HUES48 (cell line): ENCODE results near the gene GNAZ.

Source experiments
- H3K27ac ChIP-seq: one replicate; pipeline ENCODE4 v1.7.0; 2013; ENCODE audit warnings: low read depth, low read length, inconsistent platforms
- H3K27me3 ChIP-seq: 2 replicates; pipeline ENCODE4 v1.6.1; 2013; ENCODE audit warnings: mild to moderate bottlenecking, low read length; ENCODE audit not compliant: control insufficient read depth, insufficient read depth
- H3K36me3 ChIP-seq: 2 replicates; pipeline ENCODE4 v1.6.1; 2013; ENCODE audit warnings: low read length; ENCODE audit not compliant: control insufficient read depth, insufficient read depth
- H3K4me1 ChIP-seq: 2 replicates; pipeline ENCODE4 v1.6.1; 2013; ENCODE audit warnings: mild to moderate bottlenecking, low read length; ENCODE audit not compliant: control insufficient read depth, insufficient read depth
- H3K4me3 ChIP-seq: 2 replicates; pipeline ENCODE4 v1.5.1; 2013; ENCODE audit warnings: mild to moderate bottlenecking, low read depth, low read length
- H3K9ac ChIP-seq: 2 replicates; pipeline ENCODE4 v1.6.1; 2013; ENCODE audit warnings: mild to moderate bottlenecking, low read depth, low read length, moderate library complexity
- H3K9me3 ChIP-seq: 2 replicates; pipeline ENCODE4 v1.6.1; 2013; ENCODE audit warnings: low read length; ENCODE audit not compliant: control insufficient read depth, insufficient read depth

GNAZ gene

GRCh38 chr22:23073526-23074229, 3.4 kb downstream of the GNAZ start:
- no peak overlapping the region for H3K4me3 ChIP-seq
- H3K36me3 ChIP-seq, result no peaks in the 10 kb centered on the region
- H3K9ac ChIP-seq, result no peak overlapping the region
- H3K4me1 ChIP-seq, result peaks cover 16% of the 10 kb centered on the region
- no peak overlapping the region for H3K27ac ChIP-seq
- H3K27me3 ChIP-seq, result peaks cover 28% of the 10 kb centered on the region
- H3K9me3 ChIP-seq, result no peaks in the 10 kb centered on the region

GRCh38 chr22:23074451-23074850, 4.1 kb downstream of the GNAZ start:
- Histone ChIP-seq H3K4me1 (peaks cover 16% of the 10 kb centered on the region), H3K9ac (no peak overlapping the region), H3K36me3 (no peaks in the 10 kb centered on the region), H3K27me3 (peaks cover 21% of the 10 kb centered on the region), H3K4me3 (no peak overlapping the region), H3K27ac (no peak overlapping the region), H3K9me3 (no peaks in the 10 kb centered on the region)

GRCh38 chr22:23075050-23075449, 4.7 kb downstream of the GNAZ start:
- Histone ChIP-seq H3K9ac (no peak overlapping the region), H3K4me3 (no peak overlapping the region), H3K4me1 (peaks cover 16% of the 10 kb centered on the region), H3K9me3 (no peaks in the 10 kb centered on the region), H3K27ac (no peak overlapping the region), H3K27me3 (peaks cover 16% of the 10 kb centered on the region), H3K36me3 (no peaks in the 10 kb centered on the region)

- Histone ChIP-seq H3K27ac (no peak overlapping the region), H3K4me3 (no peak overlapping the region), H3K9me3 (no peaks in the 10 kb centered on the region), H3K27me3 (peaks cover 16% of the 10 kb centered on the region), H3K36me3 (no peaks in the 10 kb centered on the region), H3K4me1 (peaks cover 16% of the 10 kb centered on the region), H3K9ac (no peak overlapping the region)
Measured at GRCh38 chr22:23075525-23076216, 5.4 kb downstream of the GNAZ start.

- H3K9me3 ChIP-seq, result no peaks in the 10 kb centered on the region
- H3K36me3 ChIP-seq, result no peaks in the 10 kb centered on the region
- H3K4me3 ChIP-seq, result no peak overlapping the region
- H3K27me3 ChIP-seq, result peaks cover 5% of the 10 kb centered on the region
- H3K4me1 ChIP-seq, result peaks cover 8% of the 10 kb centered on the region
- H3K27ac ChIP-seq, result no peak overlapping the region
- no peak overlapping the region for H3K9ac ChIP-seq
Measured at GRCh38 chr22:23076896-23077572, 6.7 kb downstream of the GNAZ start.

GRCh38 chr22:23077627-23078461, 7.5 kb downstream of the GNAZ start:
- no peak overlapping the region for H3K27ac ChIP-seq
- no peaks in the 10 kb centered on the region for H3K36me3 ChIP-seq
- no peaks in the 10 kb centered on the region for H3K4me1 ChIP-seq
- no peaks in the 10 kb centered on the region for H3K9me3 ChIP-seq
- H3K27me3 ChIP-seq, result no peaks in the 10 kb centered on the region
- no peak overlapping the region for H3K9ac ChIP-seq
- H3K4me3 ChIP-seq, result no peak overlapping the region

GRCh38 chr22:23078462-23078787, 8.1 kb downstream of the GNAZ start:
- H3K27ac ChIP-seq, result no peak overlapping the region
- no peaks in the 10 kb centered on the region for H3K4me1 ChIP-seq
- H3K27me3 ChIP-seq, result no peaks in the 10 kb centered on the region
- H3K36me3 ChIP-seq, result no peaks in the 10 kb centered on the region
- no peaks in the 10 kb centered on the region for H3K9me3 ChIP-seq
- no peak overlapping the region for H3K9ac ChIP-seq
- no peak overlapping the region for H3K4me3 ChIP-seq

GRCh38 chr22:23079240-23079768, 9.0 kb downstream of the GNAZ start:
- H3K27ac ChIP-seq, result no peak overlapping the region
- H3K36me3 ChIP-seq, result no peaks in the 10 kb centered on the region
- H3K9ac ChIP-seq, result no peak overlapping the region
- H3K4me3 ChIP-seq, result no peak overlapping the region
- no peaks in the 10 kb centered on the region for H3K9me3 ChIP-seq
- H3K4me1 ChIP-seq, result no peaks in the 10 kb centered on the region
- no peaks in the 10 kb centered on the region for H3K27me3 ChIP-seq

GRCh38 chr22:23079814-23080521, 9.6 kb downstream of the GNAZ start:
- Histone ChIP-seq H3K36me3 (no peaks in the 10 kb centered on the region), H3K9me3 (no peaks in the 10 kb centered on the region), H3K4me1 (no peaks in the 10 kb centered on the region), H3K27me3 (no peaks in the 10 kb centered on the region), H3K9ac (no peak overlapping the region), H3K4me3 (no peak overlapping the region), H3K27ac (no peak overlapping the region)

- Histone ChIP-seq H3K9ac (no peak overlapping the region; the same call in 1 of the 2 replicates), H3K27ac (no peak overlapping the region), H3K4me1 (no peaks in the 10 kb centered on the region), H3K9me3 (no peaks in the 10 kb centered on the region), H3K36me3 (no peaks in the 10 kb centered on the region), H3K4me3 (no peak overlapping the region), H3K27me3 (no peaks in the 10 kb centered on the region)
Measured at GRCh38 chr22:23080613-23081290, 10.4 kb downstream of the GNAZ start.
